Measurements from ENCODE around the gene AGRP.

Gene AGRP

DNA sequence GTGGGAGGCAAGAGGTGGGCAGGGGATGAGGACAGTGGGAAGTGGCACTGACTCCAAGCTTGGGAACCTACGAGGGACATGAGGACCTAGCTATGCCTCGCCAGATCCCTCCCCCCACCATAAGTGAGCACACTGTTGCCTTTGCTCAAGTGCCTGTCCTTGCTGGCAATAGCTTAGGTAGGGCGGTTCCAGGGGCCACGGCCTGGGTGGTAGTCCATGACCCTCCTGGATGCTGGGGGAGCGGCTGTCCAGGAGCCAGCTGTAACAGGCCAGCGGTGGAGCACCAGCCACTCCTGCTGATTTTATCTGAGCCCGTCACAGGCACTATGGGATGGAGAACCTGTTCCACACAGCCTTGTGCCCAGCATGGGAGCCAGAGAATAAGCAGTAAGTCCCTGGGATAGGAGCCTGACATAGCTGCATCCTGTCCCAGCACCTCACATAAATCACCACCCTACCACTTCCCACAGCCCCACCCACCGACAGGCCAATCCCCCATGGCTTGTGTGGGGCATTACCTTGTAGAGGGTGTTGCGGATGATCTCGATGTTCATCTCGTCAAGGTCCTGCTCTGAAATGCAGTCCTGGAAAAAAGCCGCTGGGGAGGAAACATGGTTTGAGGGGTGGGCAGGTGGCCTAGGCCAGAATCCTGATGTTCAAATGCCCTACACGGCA is 40.6 kb downstream of the AGRP start:
- Histone ChIP-seq H3K9ac (peak overlapping the region in 2 of 11 experiments; percentile 1 to 51; a peak in 3 of 22 replicates), H3K4me3 (no peak overlapping the region), H3K4me2 (no peak overlapping the region), H4K20me1 (peaks cover 75 to 100% (median 100%) of the 10 kb centered on the region in 11 experiments), H3K4me1 (peaks cover 12 to 48% (median 15%) of the 10 kb centered on the region in 10 experiments; a peak in 18 of 20 replicates), H3K27ac (no peak overlapping the region), H3K36me3 (peaks cover 63 to 100% (median 100%) of the 10 kb centered on the region in 11 experiments), H3K9me3 (replicated peaks in 1 of 11) (no peaks in the 10 kb centered on the region), H3K27me3 (no peaks in the 10 kb centered on the region)
- TF ChIP-seq Cebpa-rat (IDR thresholded peaks at IDR 0.05): no peak

DNA sequence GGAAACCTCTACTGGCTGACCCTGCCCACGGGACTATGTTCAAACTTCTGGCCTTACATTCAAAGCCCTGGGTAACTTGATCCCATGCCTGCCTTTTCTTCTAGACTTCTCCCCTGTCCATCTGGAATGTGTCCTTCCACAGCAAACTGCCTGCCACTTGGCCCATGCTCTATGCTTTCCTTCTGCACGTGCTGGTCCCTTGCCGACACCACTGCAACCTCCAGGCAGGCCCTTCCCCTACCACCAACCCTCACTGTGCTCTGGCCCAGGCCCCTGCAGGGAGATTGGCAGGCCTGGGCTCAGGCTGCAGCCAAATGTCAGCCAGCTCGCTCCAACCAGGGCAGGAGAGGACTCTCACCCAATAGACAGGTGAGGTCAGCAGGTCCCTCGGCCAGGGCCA is 41.4 kb downstream of the AGRP start:
- peak overlapping the region in 3 of 11 experiments; percentile 8 to 34 (median 27); a peak in 3 of 22 replicates for H3K9ac ChIP-seq
- H3K4me2 ChIP-seq: peak overlapping the region in 3 of 11 experiments; percentile 15 to 46 (median 26); a peak in 2 of 22 replicates
- H3K4me3 ChIP-seq: no peak overlapping the region
- H3K4me1 ChIP-seq: peaks cover 12 to 48% (median 19%) of the 10 kb centered on the region in 10 experiments; a peak in 19 of 20 replicates
- H3K27ac ChIP-seq: no peak overlapping the region
- no peaks in the 10 kb centered on the region for H3K9me3 ChIP-seq (replicated peaks in 1 of 11)
- no peak for TF ChIP-seq Cebpa-rat (IDR thresholded peaks at IDR 0.05)
- H3K36me3 ChIP-seq: peaks cover 63 to 100% (median 100%) of the 10 kb centered on the region in 11 experiments
- H4K20me1 ChIP-seq: peaks cover 68 to 100% (median 100%) of the 10 kb centered on the region in 11 experiments
- H3K27me3 ChIP-seq: no peaks in the 10 kb centered on the region

DNA sequence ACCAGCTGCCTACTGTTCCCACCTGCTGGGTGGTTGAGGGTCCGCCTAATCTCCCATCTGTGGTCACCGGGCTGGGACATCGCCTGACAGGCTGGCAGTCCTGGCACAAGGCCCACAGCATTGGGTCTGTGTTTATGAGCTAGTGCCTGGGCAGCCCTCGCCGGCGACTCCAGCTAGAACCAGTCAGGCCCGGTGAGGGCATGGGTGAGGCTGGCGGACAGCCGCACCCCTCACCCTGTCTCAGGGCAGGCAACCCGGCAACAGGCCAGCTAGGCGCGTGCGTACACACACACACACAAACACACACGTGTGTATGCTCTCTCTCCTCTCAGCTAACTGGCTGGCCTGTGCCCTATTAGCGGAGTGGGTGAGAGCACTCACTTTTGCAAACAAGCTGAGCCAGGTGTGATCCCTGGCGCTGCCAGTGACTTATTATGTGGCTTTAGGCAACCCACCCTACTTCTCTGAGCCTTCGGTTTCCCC is 42.0 kb downstream of the AGRP start:
- no peak for TF ChIP-seq Cebpa-rat (IDR thresholded peaks at IDR 0.05)
- no peaks in the 10 kb centered on the region for H3K27me3 ChIP-seq

DNA sequence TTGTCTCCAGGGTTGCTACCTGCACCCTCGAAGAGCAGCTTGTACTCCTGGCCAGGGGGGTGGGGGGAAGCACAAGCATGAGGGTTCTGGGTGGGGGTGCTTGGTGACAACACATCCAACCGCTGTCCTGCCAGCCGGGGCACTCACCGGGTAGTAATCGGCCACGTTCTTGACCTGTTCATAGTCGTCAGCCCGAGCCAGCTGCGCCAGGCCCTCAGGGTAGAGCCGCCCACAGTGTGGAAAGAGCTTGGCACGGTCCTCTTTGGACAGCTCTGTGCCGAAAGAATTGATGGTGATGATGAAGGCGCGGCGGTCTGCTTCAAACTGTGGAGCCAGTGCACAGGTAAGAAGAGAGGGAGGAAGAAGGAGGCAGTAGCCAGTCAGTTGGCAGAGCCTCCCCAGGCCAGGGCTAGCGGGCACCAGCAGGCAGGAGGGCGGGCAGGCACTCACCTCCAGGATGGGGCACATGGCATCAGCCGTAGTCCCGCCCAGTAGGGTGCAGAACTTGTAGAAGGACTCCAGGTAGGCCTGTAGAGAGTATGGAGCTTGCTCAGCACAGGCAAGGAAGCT is 44.4 kb downstream of the AGRP start:
- H3K36me3 ChIP-seq: peaks cover 58 to 87% (median 81%) of the 10 kb centered on the region in 11 experiments
- H3K4me3 ChIP-seq: no peak overlapping the region
- peaks cover 0 to 9% (median 5%) of the 10 kb centered on the region in 11 experiments; a peak in 9 of 22 replicates for H3K27me3 ChIP-seq
- no peaks in the 10 kb centered on the region for H3K9me3 ChIP-seq (replicated peaks in 1 of 11)
- H4K20me1 ChIP-seq: peaks cover 39 to 100% (median 97%) of the 10 kb centered on the region in 11 experiments
- peaks cover 23 to 69% (median 38%) of the 10 kb centered on the region in 10 experiments for H3K4me1 ChIP-seq
- H3K9ac ChIP-seq: 0 out of 22 replicates have a peak overlapping the region, but pooled peaks of 1 of the 11 experiments have one; percentile 4
- no peak for TF ChIP-seq Cebpa-rat (IDR thresholded peaks at IDR 0.05)
- no peak overlapping the region; a peak in 1 of 22 replicates for H3K4me2 ChIP-seq
- H3K27ac ChIP-seq: no peak overlapping the region

More for the DNA sequence above, 42.0 kb downstream of the AGRP start:
- Histone ChIP-seq H3K4me3 (no peak overlapping the region), H3K9ac (peak overlapping the region in 5 of 11 experiments; percentile 6 to 34 (median 27); a peak in 5 of 22 replicates), H3K36me3 (peaks cover 69 to 100% (median 100%) of the 10 kb centered on the region in 11 experiments), H3K9me3 (replicated peaks in 1 of 11) (no peaks in the 10 kb centered on the region), H3K27ac (no peak overlapping the region), H3K4me2 (peak overlapping the region in 5 of 11 experiments; percentile 1 to 46 (median 26); a peak in 6 of 22 replicates), H3K4me1 (peaks cover 12 to 48% (median 22%) of the 10 kb centered on the region in 10 experiments; a peak in 19 of 20 replicates), H4K20me1 (peaks cover 62 to 100% (median 100%) of the 10 kb centered on the region in 11 experiments)

DNA sequence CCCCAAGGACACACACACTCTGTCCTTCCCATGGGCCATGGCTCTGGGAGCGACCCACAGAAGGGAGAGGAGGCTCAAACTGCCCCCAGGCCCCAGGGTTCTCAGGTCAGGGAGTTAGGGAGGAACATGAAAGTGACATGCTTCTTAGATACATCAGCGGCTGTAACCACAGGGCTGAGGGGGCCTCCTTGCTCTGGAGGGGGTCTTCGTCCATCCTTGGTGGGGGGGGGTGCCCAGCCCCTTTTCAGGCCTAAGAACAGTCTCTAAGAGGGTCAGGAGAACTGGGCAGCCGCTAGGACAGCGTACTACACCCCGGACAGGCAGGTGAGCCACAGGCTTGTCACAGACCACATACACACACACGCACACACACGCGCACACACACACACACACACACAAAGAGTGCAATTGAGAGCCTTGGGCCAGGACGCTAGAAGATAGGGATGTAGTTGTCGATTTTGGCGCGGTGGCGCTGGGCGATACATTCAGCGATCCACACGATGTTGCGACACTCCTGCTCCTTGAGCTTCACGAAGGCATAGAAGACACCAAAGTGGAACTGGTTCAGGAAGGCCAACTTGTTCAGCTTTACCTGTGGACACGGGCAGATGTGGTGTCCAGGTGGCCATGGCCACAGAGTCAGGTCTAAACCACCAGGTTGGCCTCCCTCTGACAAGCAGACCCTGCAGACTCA is 45.1 kb downstream of the AGRP start:
- Histone ChIP-seq H3K4me1 (peaks cover 23 to 75% (median 34%) of the 10 kb centered on the region in 10 experiments), H3K9ac (peak overlapping the region in 2 of 11 experiments; percentile 9 to 17; a peak in 1 of 22 replicates), H3K27ac (no peak overlapping the region), H3K27me3 (peaks cover 4 to 16% (median 11%) of the 10 kb centered on the region in 11 experiments; a peak in 19 of 22 replicates), H3K4me2 (no peak overlapping the region; a peak in 1 of 22 replicates), H3K4me3 (no peak overlapping the region), H3K9me3 (replicated peaks in 1 of 11) (no peaks in the 10 kb centered on the region), H3K36me3 (peaks cover 54 to 82% (median 74%) of the 10 kb centered on the region in 11 experiments), H4K20me1 (peaks cover 34 to 100% (median 97%) of the 10 kb centered on the region in 11 experiments)
- TF ChIP-seq Cebpa-rat (IDR thresholded peaks at IDR 0.05): peak in 1 of 11 experiments; percentile 48; a peak in 1 of 22 replicates

DNA sequence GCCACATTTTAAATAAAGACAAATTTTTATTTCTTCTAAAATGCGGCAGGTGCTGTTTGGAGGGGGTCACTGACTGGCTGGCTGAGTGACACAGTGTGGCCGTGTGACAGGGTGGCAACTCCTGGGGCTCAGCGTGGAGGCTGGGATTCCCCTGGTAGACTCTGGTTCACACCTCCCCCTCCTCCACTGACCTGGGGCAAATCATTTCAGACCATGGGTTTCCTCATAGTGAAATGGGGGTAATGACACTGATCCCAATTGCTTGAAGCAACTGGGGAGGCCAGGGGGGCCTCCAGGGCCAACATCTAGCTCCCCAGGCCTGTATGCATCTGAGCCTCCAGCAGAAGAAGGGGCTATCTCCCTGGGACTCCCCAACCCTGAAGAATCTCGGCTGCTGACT is 45.8 kb downstream of the AGRP start:
- no peak for TF ChIP-seq Cebpa-rat (IDR thresholded peaks at IDR 0.05)
- H3K9me3 ChIP-seq (replicated peaks in 1 of 11): no peaks in the 10 kb centered on the region
- H3K4me1 ChIP-seq: peaks cover 21 to 80% (median 32%) of the 10 kb centered on the region in 10 experiments
- H3K4me2 ChIP-seq: no peak overlapping the region; a peak in 2 of 22 replicates
- H3K27me3 ChIP-seq: peaks cover 11 to 23% (median 18%) of the 10 kb centered on the region in 11 experiments
- H3K36me3 ChIP-seq: peaks cover 47 to 75% (median 67%) of the 10 kb centered on the region in 11 experiments
- H3K27ac ChIP-seq: no peak overlapping the region
- H3K4me3 ChIP-seq: no peak overlapping the region
- H3K9ac ChIP-seq: peak overlapping the region in 2 of 11 experiments; percentile 9 to 17; a peak in 2 of 22 replicates
- peaks cover 34 to 100% (median 97%) of the 10 kb centered on the region in 11 experiments for H4K20me1 ChIP-seq

DNA sequence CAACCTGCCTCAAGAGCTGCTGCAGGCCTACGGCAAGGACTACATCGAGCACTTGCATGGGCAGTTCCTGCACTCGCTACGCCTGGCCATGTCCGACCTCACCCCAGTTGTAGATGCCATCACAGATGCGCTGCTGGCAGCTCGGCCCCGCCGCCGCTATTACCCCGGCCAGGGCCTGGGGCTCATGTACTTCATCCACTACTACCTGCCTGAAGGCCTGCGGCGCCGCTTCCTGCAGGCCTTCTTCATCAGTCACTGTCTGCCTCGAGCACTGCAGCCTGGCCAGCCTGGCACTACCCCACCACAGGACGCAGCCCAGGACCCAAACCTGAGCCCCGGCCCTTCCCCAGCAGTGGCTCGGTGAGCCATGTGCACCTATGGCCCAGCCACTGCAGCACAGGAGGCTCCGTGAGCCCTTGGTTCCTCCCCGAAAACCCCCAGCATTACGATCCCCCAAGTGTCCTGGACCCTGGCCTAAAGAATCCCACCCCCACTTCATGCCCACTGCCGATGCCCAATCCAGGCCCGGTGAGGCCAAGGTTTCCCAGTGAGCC is 46.6 kb downstream of the AGRP start:
- peaks cover 26 to 100% (median 93%) of the 10 kb centered on the region in 11 experiments for H4K20me1 ChIP-seq
- H3K27me3 ChIP-seq: peaks cover 19 to 31% (median 26%) of the 10 kb centered on the region in 11 experiments
- peaks cover 13 to 86% (median 34%) of the 10 kb centered on the region in 10 experiments for H3K4me1 ChIP-seq
- no peak overlapping the region for H3K27ac ChIP-seq
- no peak overlapping the region for H3K9ac ChIP-seq
- H3K4me2 ChIP-seq: peak overlapping the region in 2 of 11 experiments; percentile 17 to 31; a peak in 2 of 22 replicates
- H3K9me3 ChIP-seq (replicated peaks in 1 of 11): no peaks in the 10 kb centered on the region
- no peak overlapping the region for H3K4me3 ChIP-seq
- TF ChIP-seq Cebpa-rat (IDR thresholded peaks at IDR 0.05): no peak
- peaks cover 44 to 67% (median 60%) of the 10 kb centered on the region in 11 experiments for H3K36me3 ChIP-seq

DNA sequence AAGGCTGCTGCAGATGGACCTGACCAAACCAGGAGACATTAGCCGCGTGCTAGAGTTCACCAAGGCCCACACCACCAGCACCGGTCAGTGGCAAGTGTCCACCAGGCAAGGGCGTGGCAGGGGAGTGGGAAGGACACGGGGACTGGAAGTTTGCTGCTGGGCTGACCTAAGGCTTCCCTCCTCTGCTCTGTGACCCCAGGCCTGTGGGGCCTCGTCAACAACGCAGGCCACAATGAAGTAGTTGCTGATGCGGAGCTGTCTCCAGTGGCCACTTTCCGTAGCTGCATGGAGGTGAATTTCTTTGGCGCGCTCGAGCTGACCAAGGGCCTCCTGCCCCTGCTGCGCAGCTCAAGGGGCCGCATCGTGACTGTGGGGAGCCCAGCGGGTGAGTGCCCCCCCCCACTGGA is 47.6 kb downstream of the AGRP start:
- Histone ChIP-seq H3K36me3 (peaks cover 40 to 57% (median 51%) of the 10 kb centered on the region in 11 experiments), H3K4me3 (no peak overlapping the region), H4K20me1 (peaks cover 22 to 97% (median 88%) of the 10 kb centered on the region in 11 experiments), H3K27me3 (peaks cover 28 to 40% (median 34%) of the 10 kb centered on the region in 11 experiments), H3K4me1 (peaks cover 16 to 86% (median 35%) of the 10 kb centered on the region in 10 experiments), H3K9ac (peak overlapping the region in 3 of 11 experiments; percentile 0 to 13 (median 1); a peak in 1 of 22 replicates), H3K9me3 (replicated peaks in 1 of 11) (no peaks in the 10 kb centered on the region), H3K4me2 (peak overlapping the region; percentile 6 to 53 (median 38); a peak in 15 of 22 replicates), H3K27ac (no peak overlapping the region; a peak in 1 of 22 replicates)
- no peak for TF ChIP-seq Cebpa-rat (IDR thresholded peaks at IDR 0.05)
